OCI-LY1 (cell line): ENCODE data around the gene ITCH.
A peak's percentile ranks its signal among the peaks of the same experiment; 100 is the strongest.

Source experiments
- H2AFZ ChIP-seq: fragments of 200-600 bp; sonication (generic), shearing (Covaris generic); 2 replicates; pipeline ENCODE4 v1.6.0; 2014; ENCODE audit warnings: antibody characterized with exemption, mild to moderate bottlenecking, low read length
- H3F3A ChIP-seq: fragments of 200-600 bp; sonication (generic), shearing (Covaris generic); 2 replicates; pipeline ENCODE4 v1.6.0; 2014; ENCODE audit warnings: mild to moderate bottlenecking, antibody characterized with exemption, low read length, moderate library complexity; ENCODE audit not compliant: insufficient read depth
- H3K27ac ChIP-seq: fragments of 200-600 bp; sonication (generic); 2 replicates; pipeline ENCODE4 v1.5.1; 2014; ENCODE audit warnings: low read length, mixed run types, mild to moderate bottlenecking, low read depth; ENCODE audit not compliant: poor library complexity, severe bottlenecking
- H3K27me3 ChIP-seq: fragments of 200-600 bp; sonication (generic); 2 replicates; pipeline ENCODE4 v1.6.0; 2014; ENCODE audit warnings: antibody characterized with exemption, mild to moderate bottlenecking, low read length, moderate library complexity; ENCODE audit not compliant: insufficient read depth
- H3K36me3 ChIP-seq: fragments of 200-600 bp; sonication (generic); 2 replicates; pipeline ENCODE4 v1.6.1; 2014; ENCODE audit warnings: mild to moderate bottlenecking, antibody characterized with exemption, low read length, moderate library complexity, mixed read lengths; ENCODE audit not compliant: insufficient read depth
- H3K4me1 ChIP-seq: fragments of 200-600 bp; sonication (generic); 2 replicates; pipeline ENCODE4 v1.5.1; 2014; ENCODE audit warnings: mild to moderate bottlenecking, low read length, moderate library complexity; ENCODE audit not compliant: insufficient read depth, severe bottlenecking
- H3K4me2 ChIP-seq: fragments of 200-600 bp; sonication (generic), shearing (Covaris generic); 2 replicates; pipeline ENCODE4 v1.6.1; 2014; ENCODE audit warnings: low read length
- H3K4me3 ChIP-seq: fragments of 200-600 bp; sonication (generic); 2 replicates; pipeline ENCODE4 v1.5.1; 2014; ENCODE audit warnings: low read length, low read depth, mild to moderate bottlenecking, mixed read lengths; ENCODE audit not compliant: poor library complexity, severe bottlenecking
- H3K79me2 ChIP-seq: fragments of 200-600 bp; shearing (Covaris generic); 2 replicates; pipeline ENCODE4 v1.6.1; 2016; ENCODE audit warnings: mixed run types, low read length, mixed read lengths; ENCODE audit not compliant: insufficient read depth
- H3K9ac ChIP-seq: fragments of 200-600 bp; sonication (generic), shearing (Covaris generic); 2 replicates; pipeline ENCODE4 v1.6.1; 2014; ENCODE audit warnings: mild to moderate bottlenecking, low read length, mixed read lengths
- H3K9me2 ChIP-seq: fragments of 200-600 bp; sonication (generic), shearing (Covaris generic); 2 replicates; pipeline ENCODE4 v1.6.1; 2014; ENCODE audit warnings: low read depth, mild to moderate bottlenecking, low read length, mixed read lengths
- H3K9me3 ChIP-seq: fragments of 200-600 bp; shearing (Covaris generic); 2 replicates; pipeline ENCODE4 v1.6.1; 2014; ENCODE audit warnings: low read length, mixed read lengths
- H4K20me1 ChIP-seq: fragments of 200-600 bp; sonication (generic), shearing (Covaris generic); 2 replicates; pipeline ENCODE4 v1.6.0; 2016; ENCODE audit warnings: mild to moderate bottlenecking, low read length; ENCODE audit not compliant: insufficient read depth
- CTCF ChIP-seq: fragments of 200-600 bp; sonication (generic), shearing (Covaris generic); IDR thresholded peaks from 2 replicates; pipeline ENCODE4 v1.5.1; 2017; ENCODE audit warnings: mild to moderate bottlenecking, antibody characterized with exemption, low read length, moderate library complexity, mixed read lengths
- EZH2 ChIP-seq: fragments of 200-600 bp; sonication (generic), shearing (Covaris generic); IDR thresholded peaks from 2 replicates; pipeline ENCODE4 v1.8.0; 2017; ENCODE audit warnings: borderline replicate concordance, mixed run types, mild to moderate bottlenecking, antibody characterized with exemption, low read length, moderate library complexity, mixed read lengths

The ITCH gene

GRCh38 chr20:34536798-34537394 is 173.8 kb downstream of the ITCH start:
- no peak for TF ChIP-seq EZH2
- peak; percentile 97 for TF ChIP-seq CTCF
- Histone ChIP-seq H3K27ac (no peak overlapping the region), H2AFZ (no peak overlapping the region), H3K4me3 (no peak overlapping the region), H3K4me2 (no peak overlapping the region), H4K20me1 (no peaks in the 10 kb centered on the region), H3K9me2 (no peaks in the 10 kb centered on the region), H3K4me1 (no peaks in the 10 kb centered on the region), H3K9me3 (no peaks in the 10 kb centered on the region), H3K9ac (no peak overlapping the region), H3K27me3 (no peaks in the 10 kb centered on the region), H3K36me3 (peaks cover 51% of the 10 kb centered on the region), H3K79me2 (no peaks in the 10 kb centered on the region), H3F3A (no peaks in the 10 kb centered on the region)

- no peaks in the 10 kb centered on the region for H3F3A ChIP-seq
- H3K79me2 ChIP-seq, result no peaks in the 10 kb centered on the region
- H3K4me1 ChIP-seq, result no peaks in the 10 kb centered on the region
- H3K27ac ChIP-seq, result no peak overlapping the region
- H3K36me3 ChIP-seq, result peaks cover 51% of the 10 kb centered on the region
- no peaks in the 10 kb centered on the region for H4K20me1 ChIP-seq
- H3K9ac ChIP-seq, result no peak overlapping the region
- no peaks in the 10 kb centered on the region for H3K9me3 ChIP-seq
- no peak overlapping the region for H3K4me2 ChIP-seq
- H3K4me3 ChIP-seq, result no peak overlapping the region
- no peak overlapping the region for H2AFZ ChIP-seq
- H3K27me3 ChIP-seq, result no peaks in the 10 kb centered on the region
- H3K9me2 ChIP-seq, result no peaks in the 10 kb centered on the region
- TF ChIP-seq EZH2 (no peak), CTCF (no peak)
Measured at GRCh38 chr20:34537651-34538050, 174.6 kb downstream of the ITCH start.

- Histone ChIP-seq H3F3A (no peaks in the 10 kb centered on the region), H3K4me1 (no peaks in the 10 kb centered on the region), H3K79me2 (no peaks in the 10 kb centered on the region), H3K9ac (no peak overlapping the region), H4K20me1 (no peaks in the 10 kb centered on the region), H3K9me3 (no peaks in the 10 kb centered on the region), H3K4me2 (no peak overlapping the region), H3K27me3 (no peaks in the 10 kb centered on the region), H3K36me3 (peaks cover 51% of the 10 kb centered on the region), H3K4me3 (no peak overlapping the region), H3K9me2 (no peaks in the 10 kb centered on the region), H3K27ac (no peak overlapping the region), H2AFZ (no peak overlapping the region)
- peak; percentile 91 for TF ChIP-seq CTCF
- no peak for TF ChIP-seq EZH2
Measured at GRCh38 chr20:34538671-34539123, 175.6 kb downstream of the ITCH start.
